Measurements from ENCODE around the gene ZNF688. TPM values are rescaled to one million over a fixed set of nuclear protein-coding genes. Genes with fewer than 3 reads are reported as not detected.

The ZNF688 gene
- total and polyA plus RNA-seq, 2 of the 13 experiments (the other 11 are each of a cell fraction or from before 2014, with no cell fraction given), result 2.4 to 5.4 TPM

DNA sequence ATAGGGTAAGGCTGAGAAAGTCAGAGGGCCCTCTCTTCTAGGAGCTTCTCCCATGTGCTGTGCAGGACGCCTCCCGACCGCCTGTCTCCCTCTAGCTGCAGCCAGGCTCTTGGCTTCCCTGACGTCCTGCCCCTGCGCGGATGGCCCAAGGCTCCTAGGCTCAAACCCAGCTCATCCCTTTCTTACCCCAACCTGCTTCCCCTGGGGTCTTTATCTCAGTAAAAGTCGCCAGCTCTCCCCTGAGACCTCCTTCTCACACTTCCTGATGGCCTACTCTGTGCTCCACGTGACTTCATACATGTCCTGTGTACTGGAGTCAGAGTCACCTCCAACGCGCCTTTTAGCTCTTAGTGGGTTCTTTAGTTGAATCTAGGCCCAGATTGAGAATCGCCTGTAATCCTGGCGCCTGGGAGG lies 35.7 kb downstream of the ZNF688 start (continued):
- TF ChIP-seq RFX5 (IDR thresholded peaks at IDR 0.05; ENCODE audit: low read depth, low read length) (no peak), ZNF674 (CRISPR knock-in tag; IDR thresholded peaks at IDR 0.05; ENCODE audit: low read depth) (no peak), ADNP (CRISPR knock-in tag; IDR thresholded peaks at IDR 0.05) (no peak), GABPB1 (CRISPR knock-in tag; IDR thresholded peaks at IDR 0.05) (peak; percentile 55; the same call in 1 of the 2 replicates), GABPA (IDR thresholded peaks at IDR 0.05; ENCODE audit: low read depth, low read length) (no peak), GABPA (CRISPR knock-in tag; IDR thresholded peaks at IDR 0.05; ENCODE audit: low read depth) (no peak), TP53 (CRISPR knock-in tag; conservative IDR thresholded peaks at IDR 0.05) (0 out of 2 replicates have a peak, but pooled peaks have one; percentile 8), POGK (CRISPR knock-in tag; conservative IDR thresholded peaks at IDR 0.05) (0 out of 2 replicates have a peak, but pooled peaks have one; percentile 44), PHF21A (CRISPR knock-in tag; IDR thresholded peaks at IDR 0.05) (no peak), ZFYVE20 (CRISPR knock-in tag; IDR thresholded peaks at IDR 0.05; ENCODE audit: borderline replicate concordance, low read depth) (no peak), ZNF773 (CRISPR knock-in tag; IDR thresholded peaks at IDR 0.05; ENCODE audit: borderline replicate concordance) (no peak), SRSF4 (IDR thresholded peaks at IDR 0.05; ENCODE audit: low read depth, low read length, poor library complexity, severe bottlenecking) (no peak), ZNF24 (IDR thresholded peaks at IDR 0.05) (no peak), ZNF772 (CRISPR knock-in tag; IDR thresholded peaks at IDR 0.05) (no peak), ZNF792 (CRISPR knock-in tag; IDR thresholded peaks at IDR 0.05) (peak; percentile 87; the same call in 1 of the 2 replicates), EHMT2 (IDR thresholded peaks at IDR 0.05; ENCODE audit: borderline replicate concordance, low read depth, low read length) (no peak), GMEB2 (CRISPR knock-in tag; IDR thresholded peaks at IDR 0.05; ENCODE audit: low read depth) (no peak), SAFB2 (CRISPR knock-in tag; IDR thresholded peaks at IDR 0.05; ENCODE audit: borderline replicate concordance, low read depth) (peak; percentile 87; the same call in 1 of the 2 replicates), TOE1 (CRISPR knock-in tag; IDR thresholded peaks at IDR 0.05) (no peak), ZNF580 (CRISPR knock-in tag; IDR thresholded peaks at IDR 0.05; ENCODE audit: borderline replicate concordance, low read depth) (0 out of 2 replicates have a peak, but pooled peaks have one; percentile 58), RFX3 (CRISPR knock-in tag; IDR thresholded peaks at IDR 0.05) (no peak), HOMEZ (CRISPR knock-in tag; IDR thresholded peaks at IDR 0.05; ENCODE audit: low read depth) (no peak), ZNF260 (CRISPR knock-in tag; IDR thresholded peaks at IDR 0.05; ENCODE audit: borderline replicate concordance, low read depth) (no peak), REL (CRISPR knock-in tag; conservative IDR thresholded peaks at IDR 0.05) (no peak), RAD21 (CRISPR knock-in tag; IDR thresholded peaks at IDR 0.05) (peak; percentile 80), JDP2 (CRISPR knock-in tag; IDR thresholded peaks at IDR 0.05; ENCODE audit: borderline replicate concordance) (no peak), BRD4 (CRISPR knock-in tag; IDR thresholded peaks at IDR 0.05) (0 out of 2 replicates have a peak, but pooled peaks have one; percentile 50), RARA (CRISPR knock-in tag; IDR thresholded peaks at IDR 0.05) (peak; percentile 53), ZNF567 (CRISPR knock-in tag; IDR thresholded peaks at IDR 0.05; ENCODE audit: borderline replicate concordance) (no peak; the same call in 1 of the 2 replicates)

Data from HepG2 (cell line).